Activated CD8-positive, alpha-beta T cell treated with anti-CD3 and anti-CD28 coated beads for 36 hours (primary cell): ENCODE data around the gene ARPC5. TPM values are rescaled to one million over a fixed set of nuclear protein-coding genes. Genes with fewer than 3 reads are reported as not detected.

ENCODE experiments used
- ATAC-seq: fragments of 200-7000 bp; cut with Tn5 transposase; one replicate; pipeline ENCODE4 v1.10.0; 2021; ENCODE audit warnings: mild to moderate bottlenecking, moderate library complexity
- CTCF ChIA-PET: fragments of 350-600 bp; sonication (Branson Sonifier 250); formaldehyde crosslinking; loops from one replicate; lab custom pipeline; 2021; ENCODE audit warnings: antibody characterized with exemption; lab: Charles Lee
- POLR2A ChIA-PET: fragments of 350-600 bp; sonication (Branson Sonifier 250); formaldehyde crosslinking; loops from one replicate; lab custom pipeline; 2021; ENCODE audit warnings: antibody characterized with exemption; lab: Charles Lee
- DNase-seq: peaks from one replicate; pipeline ENCODE4 v3.0.0-alpha.2; 2020
- H3K27ac Mint-ChIP-seq: one replicate; pipeline ENCODE4 v1.8.0; 2021; ENCODE audit warnings: mild to moderate bottlenecking, mixed read lengths
- H3K27me3 Mint-ChIP-seq: one replicate; pipeline ENCODE4 v1.8.0; 2021; ENCODE audit warnings: mixed read lengths
- H3K36me3 Mint-ChIP-seq: one replicate; pipeline ENCODE4 v1.8.0; 2021; ENCODE audit warnings: low read depth, mixed read lengths
- H3K4me1 Mint-ChIP-seq: one replicate; pipeline ENCODE4 v1.8.0; 2021; ENCODE audit warnings: low read depth, mixed read lengths
- H3K4me3 Mint-ChIP-seq: one replicate; pipeline ENCODE4 v1.8.0; 2021; ENCODE audit warnings: mild to moderate bottlenecking, moderate library complexity, mixed read lengths
- H3K9me3 Mint-ChIP-seq: one replicate; pipeline ENCODE4 v1.8.0; 2021; ENCODE audit warnings: mixed read lengths
- intact Hi-C: fragments of 100-400 bp; cut with micrococcal nuclease; formaldehyde crosslinking; loops from one replicate; pipeline ENCODE4 v1.10.0; 2022
- total RNA-seq, 2 experiments: library from RNA; stranded (reverse); gene quantifications; one replicate each; pipeline ENCODE4 v1.2.3, GENCODE V29; 2021
- TF ChIP-seq, protein P1 (sequence below): fragments of 200-600 bp; IDR thresholded peaks from one replicate; pipeline ENCODE4 v1.8.0; 2022; ENCODE audit warnings: antibody characterized with exemption, mild to moderate bottlenecking

ARPC5 gene
- total RNA-seq, 2 experiments from 2014 or later: 128 to 134 TPM

DNA sequence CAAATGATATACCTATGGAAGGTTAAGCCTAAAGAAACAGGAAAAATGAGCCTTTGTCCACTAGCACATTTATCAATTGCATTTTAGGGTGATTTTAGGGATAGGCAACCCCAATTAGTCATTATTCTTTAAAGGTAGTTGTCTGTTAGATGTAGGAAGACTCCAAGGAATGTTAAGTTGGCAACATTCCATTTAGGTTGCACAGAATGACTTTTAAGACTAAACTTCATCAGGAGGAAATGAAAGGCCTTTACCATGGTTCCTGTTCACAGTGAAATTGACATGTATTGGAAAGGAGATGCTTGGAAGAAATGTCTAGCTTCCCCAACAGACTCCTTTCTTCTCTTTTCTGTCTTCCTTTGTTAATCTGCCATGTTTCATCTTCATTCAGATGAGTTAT is 19.1 kb upstream of the ARPC5 start:
- peaks cover 30% of the 10 kb centered on the region for H3K4me1 Mint-ChIP-seq
- H3K27me3 Mint-ChIP-seq: no peaks in the 10 kb centered on the region
- DNase-seq: no peak
- ATAC-seq: no peak
- ChIA-PET CTCF (interaction anchor here (0.7 to 6.2 kb wide), 27 partner anchors 9 to 454 kb away, joined by 3 to 117 read pairs (median 5); partner anchors contain the start of gene ARPC5), POLR2A (no interaction called here)
- no peak overlapping the region for H3K27ac Mint-ChIP-seq
- H3K4me3 Mint-ChIP-seq: no peak overlapping the region
- H3K36me3 Mint-ChIP-seq: no peaks in the 10 kb centered on the region
- H3K9me3 Mint-ChIP-seq: no peaks in the 10 kb centered on the region
- TF ChIP-seq, protein P1, sequence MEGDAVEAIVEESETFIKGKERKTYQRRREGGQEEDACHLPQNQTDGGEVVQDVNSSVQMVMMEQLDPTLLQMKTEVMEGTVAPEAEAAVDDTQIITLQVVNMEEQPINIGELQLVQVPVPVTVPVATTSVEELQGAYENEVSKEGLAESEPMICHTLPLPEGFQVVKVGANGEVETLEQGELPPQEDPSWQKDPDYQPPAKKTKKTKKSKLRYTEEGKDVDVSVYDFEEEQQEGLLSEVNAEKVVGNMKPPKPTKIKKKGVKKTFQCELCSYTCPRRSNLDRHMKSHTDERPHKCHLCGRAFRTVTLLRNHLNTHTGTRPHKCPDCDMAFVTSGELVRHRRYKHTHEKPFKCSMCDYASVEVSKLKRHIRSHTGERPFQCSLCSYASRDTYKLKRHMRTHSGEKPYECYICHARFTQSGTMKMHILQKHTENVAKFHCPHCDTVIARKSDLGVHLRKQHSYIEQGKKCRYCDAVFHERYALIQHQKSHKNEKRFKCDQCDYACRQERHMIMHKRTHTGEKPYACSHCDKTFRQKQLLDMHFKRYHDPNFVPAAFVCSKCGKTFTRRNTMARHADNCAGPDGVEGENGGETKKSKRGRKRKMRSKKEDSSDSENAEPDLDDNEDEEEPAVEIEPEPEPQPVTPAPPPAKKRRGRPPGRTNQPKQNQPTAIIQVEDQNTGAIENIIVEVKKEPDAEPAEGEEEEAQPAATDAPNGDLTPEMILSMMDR: no peak
- intact Hi-C loops: loop anchor here (1.0 to 10.0 kb wide), 3 partner anchors 30 to 570 kb away; no protein-coding TSS in a partner anchor

DNA sequence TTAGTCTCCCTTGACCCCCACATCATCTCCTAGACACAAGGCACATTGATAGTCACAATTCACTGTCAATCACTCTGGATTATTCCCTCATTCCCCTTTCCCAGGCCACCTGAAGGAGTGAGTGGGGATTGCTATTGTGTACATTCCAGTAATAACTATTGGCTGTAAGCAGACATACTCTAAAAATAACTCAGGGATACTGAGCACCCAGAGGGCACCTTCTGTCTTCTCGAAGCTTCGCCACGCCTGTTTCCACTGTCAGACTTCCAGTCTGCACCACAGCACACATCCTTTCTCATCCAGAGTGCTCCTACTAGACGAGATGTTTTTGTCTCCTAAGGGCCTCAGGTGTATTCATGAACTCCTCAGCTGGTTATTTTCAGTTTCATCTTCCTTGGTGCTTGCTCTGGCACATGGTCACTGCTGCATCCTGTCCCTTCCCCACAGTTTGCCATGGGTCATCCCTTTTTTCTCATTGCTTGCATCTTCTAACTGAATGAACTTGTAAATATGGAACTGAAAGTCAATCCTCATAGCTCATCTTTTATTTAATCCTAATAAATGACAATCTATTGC is 18.4 kb upstream of the ARPC5 start:
- Mint-ChIP-seq H3K27me3 (no peaks in the 10 kb centered on the region), H3K4me3 (no peak overlapping the region), H3K9me3 (no peaks in the 10 kb centered on the region), H3K36me3 (no peaks in the 10 kb centered on the region), H3K27ac (no peak overlapping the region), H3K4me1 (peaks cover 30% of the 10 kb centered on the region)
- DNase-seq (no peak), ATAC-seq (no peak)
- POLR2A ChIA-PET: no interaction called here
- TF ChIP-seq, protein P1: no peak
- intact Hi-C loops: loop anchor here (2.0 to 10.0 kb wide), 2 partner anchors 31 to 571 kb away; no protein-coding TSS in a partner anchor
- CTCF ChIA-PET: interaction anchor here (0.6 to 6.2 kb wide), 15 partner anchors 8 to 746 kb away, joined by 3 to 117 read pairs (median 17); partner anchors contain the start of gene ARPC5

DNA sequence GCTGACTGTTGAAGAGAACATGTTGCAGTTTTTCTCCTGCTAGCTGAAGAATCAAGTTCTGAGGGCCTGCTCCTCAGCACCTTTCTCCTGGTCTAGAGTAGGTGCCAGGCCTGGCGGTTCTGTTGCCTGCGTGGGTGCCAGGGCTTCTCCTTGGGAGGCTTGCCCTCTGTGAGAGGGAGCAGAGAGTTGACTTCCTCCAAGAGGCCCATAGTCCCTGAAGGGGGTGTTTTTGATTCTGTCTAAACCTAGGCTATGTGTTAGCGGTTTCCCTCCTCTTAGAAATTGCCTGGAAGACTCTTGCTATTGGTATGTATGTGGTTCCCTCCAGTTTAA is 17.8 kb upstream of the ARPC5 start:
- POLR2A ChIA-PET: interaction anchor here (1.2 kb wide), 1 partner anchor 262 kb away, joined by 3 read pairs; no protein-coding TSS in a partner anchor
- intact Hi-C loops: loop anchor here (10.0 kb wide), 1 partner anchor 571 kb away; no protein-coding TSS in a partner anchor
- H3K4me1 Mint-ChIP-seq: peaks cover 30% of the 10 kb centered on the region
- no peaks in the 10 kb centered on the region for H3K27me3 Mint-ChIP-seq
- H3K27ac Mint-ChIP-seq: no peak overlapping the region
- TF ChIP-seq, protein P1: no peak
- ATAC-seq: no peak
- no peak for DNase-seq
- no peak overlapping the region for H3K4me3 Mint-ChIP-seq
- no peaks in the 10 kb centered on the region for H3K9me3 Mint-ChIP-seq
- CTCF ChIA-PET: interaction anchor here (1.0 to 6.2 kb wide), 5 partner anchors 12 to 291 kb away, joined by 3 to 117 read pairs (median 33); partner anchors contain the start of gene ARPC5
- H3K36me3 Mint-ChIP-seq: no peaks in the 10 kb centered on the region

DNA sequence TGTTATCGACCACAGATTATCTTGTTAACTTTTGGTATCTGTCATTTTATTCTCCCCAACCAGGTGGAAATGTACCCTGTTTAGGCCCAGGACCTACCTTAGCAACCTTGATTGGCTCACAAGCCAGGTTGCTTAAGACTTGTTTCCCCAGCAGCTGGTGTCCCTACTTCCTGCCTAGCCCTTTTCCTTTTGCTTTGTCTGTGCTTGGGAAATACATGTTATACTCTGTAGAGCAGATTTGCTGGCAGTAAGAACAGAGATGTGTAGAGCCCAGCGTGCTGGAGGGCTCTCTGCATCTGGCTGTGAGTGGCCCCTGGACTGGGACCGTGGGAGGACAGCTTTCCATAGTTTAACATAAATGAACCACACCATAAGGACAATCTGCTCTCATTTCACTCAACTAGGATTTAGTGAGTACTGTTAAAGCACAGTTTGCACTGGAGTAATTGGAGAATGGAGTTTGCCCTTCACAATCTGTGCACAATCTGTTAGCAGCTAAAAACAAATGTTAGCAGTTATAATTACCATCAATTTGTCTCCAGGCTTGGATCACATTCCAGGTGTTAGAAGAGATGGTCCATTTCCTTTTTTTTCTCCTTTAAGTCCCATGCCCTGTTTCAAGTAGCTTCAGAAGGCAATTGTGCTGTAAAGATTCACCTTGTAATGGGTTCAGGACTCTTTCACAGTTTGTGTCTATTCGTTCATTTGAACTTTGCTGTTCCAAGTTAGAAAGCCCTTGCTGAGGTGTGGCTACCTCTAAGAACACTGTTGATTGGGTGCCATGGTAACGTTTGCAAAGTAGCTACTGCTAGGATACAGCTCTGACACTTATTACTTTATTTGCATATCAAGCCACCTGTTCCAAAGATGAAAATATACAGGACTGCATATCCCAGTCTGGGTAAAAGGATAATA is 17.2 kb upstream of the ARPC5 start, which contains the start of gene APOBEC4:
Gene APOBEC4, minus strand, starts transcription at position 770 of the 915 bp plus-strand sequence. CDS start 4,535 bp downstream, outside the sequence.
- peak within 1 kb of the TSS; percentile 81 for H3K27ac Mint-ChIP-seq
- peak within 1 kb of the TSS; percentile 16 for H3K4me3 Mint-ChIP-seq
- POLR2A ChIA-PET: interaction anchor here (0.6 to 1.2 kb wide), 3 partner anchors 18 to 263 kb away, joined by 3 to 4 read pairs (median 3); no protein-coding TSS in a partner anchor
- TF ChIP-seq, protein P1: no peak
- CTCF ChIA-PET: interaction anchor here (1.0 to 6.2 kb wide), 6 partner anchors 19 to 291 kb away, joined by 3 to 117 read pairs (median 22); partner anchors contain the start of gene ARPC5
- no peaks in the 10 kb centered on the region for H3K36me3 Mint-ChIP-seq
- ATAC-seq (peak; percentile 50), DNase-seq (peak; percentile 11)
- intact Hi-C loops: loop anchor here (10.0 kb wide), 1 partner anchor 572 kb away; no protein-coding TSS in a partner anchor
- H3K9me3 Mint-ChIP-seq: no peaks in the 10 kb centered on the region
- no peaks in the 10 kb centered on the region for H3K27me3 Mint-ChIP-seq
- peaks cover 30% of the 10 kb centered on the region for H3K4me1 Mint-ChIP-seq
